ENCODE data around the gene PRR11.
A peak's percentile ranks its signal among the peaks of the same experiment; 100 is the strongest.
"Not testable (repeated sequence)": the region's sequence is repeated elsewhere in the genome, so short reads cannot be mapped to it uniquely, and the experiment has no call there.

The PRR11 gene

DNA sequence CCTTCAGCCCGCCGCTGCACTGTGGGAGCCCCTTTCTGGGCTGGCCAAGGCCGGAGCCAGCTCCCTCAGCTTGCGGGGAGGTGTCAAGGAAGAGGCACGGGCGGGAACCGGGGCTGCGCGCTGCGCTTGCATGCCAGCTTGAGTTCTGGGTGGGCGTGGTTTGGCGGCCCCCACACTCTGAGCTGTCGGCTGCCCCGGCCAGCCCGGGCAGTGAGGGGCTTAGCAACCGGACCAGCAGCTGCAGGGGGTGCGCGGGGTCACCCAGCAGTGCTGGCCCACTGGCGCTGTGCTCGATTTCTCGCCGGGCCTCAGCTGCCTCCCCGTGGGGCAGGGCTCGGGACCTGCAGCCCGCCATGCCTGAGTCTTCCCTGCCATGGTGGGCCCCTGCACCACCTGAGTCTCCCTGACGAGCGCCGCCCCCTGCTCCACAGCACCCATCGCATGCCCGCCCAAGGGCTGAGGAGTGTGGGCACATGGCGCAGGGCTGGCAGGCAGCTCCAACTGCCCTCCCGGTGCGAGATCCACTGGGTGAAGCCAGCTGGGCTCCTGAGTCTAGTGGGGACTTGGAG is 17.0 kb downstream of the PRR11 start:
- Histone ChIP-seq H4K20me1 (peaks cover 2% of the 10 kb centered on the region; the same call in 1 of the 2 replicates), H3K4me2 (no peak overlapping the region), H3K27me3 (no peaks in the 10 kb centered on the region), H3K36me3 (peaks cover 91% of the 10 kb centered on the region), H3K9me3 (peaks cover 13% of the 10 kb centered on the region), H3K9ac (no peak overlapping the region), H3K4me3 (no peak overlapping the region), H3K4me1 (peaks cover 7% of the 10 kb centered on the region), H3K27ac (no peak overlapping the region)
- TF ChIP-seq Cebpa-rat (IDR thresholded peaks at IDR 0.05), result no peak

DNA sequence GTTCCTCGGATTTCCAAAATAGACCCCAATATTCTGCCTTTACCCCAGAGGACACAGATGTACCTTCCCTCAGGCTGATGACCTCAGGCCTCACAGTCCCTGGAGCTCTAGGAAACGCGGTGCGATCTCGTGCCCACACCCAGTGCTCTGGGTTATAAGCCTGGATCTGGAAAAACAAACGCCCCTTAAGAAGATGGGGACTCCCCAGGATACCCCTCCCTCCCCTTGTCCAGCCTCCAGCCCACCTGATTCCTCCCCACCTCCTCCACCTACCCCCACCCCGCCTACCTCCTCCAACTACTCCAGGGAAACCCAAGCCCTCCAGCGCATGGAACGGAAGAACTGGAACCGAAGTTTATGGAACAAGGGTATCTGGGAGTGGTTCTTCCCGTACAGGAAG is 19.1 kb downstream of the PRR11 start:
- Histone ChIP-seq H3K27ac (no peak overlapping the region), H3K36me3 (peaks cover 81% of the 10 kb centered on the region), H3K4me3 (no peak overlapping the region), H3K9ac (no peak overlapping the region), H3K4me2 (no peak overlapping the region), H3K9me3 (peaks cover 13% of the 10 kb centered on the region), H3K27me3 (no peaks in the 10 kb centered on the region), H3K4me1 (peaks cover 23% of the 10 kb centered on the region), H4K20me1 (peaks cover 8% of the 10 kb centered on the region; the same call in 1 of the 2 replicates)
- no peak for TF ChIP-seq Cebpa-rat (IDR thresholded peaks at IDR 0.05)

- Histone ChIP-seq H3K4me3 (no peak overlapping the region), H3K27me3 (no peaks in the 10 kb centered on the region), H3K9me3 (peaks cover 13% of the 10 kb centered on the region), H4K20me1 (peaks cover 8% of the 10 kb centered on the region; the same call in 1 of the 2 replicates), H3K4me1 (peaks cover 23% of the 10 kb centered on the region), H3K4me2 (no peak overlapping the region), H3K36me3 (peaks cover 81% of the 10 kb centered on the region), H3K9ac (no peak overlapping the region), H3K27ac (no peak overlapping the region)
- no peak for TF ChIP-seq Cebpa-rat (IDR thresholded peaks at IDR 0.05)
Observed at GRCh38 chr17:59175076-59175475, 19.5 kb downstream of the PRR11 start.

DNA sequence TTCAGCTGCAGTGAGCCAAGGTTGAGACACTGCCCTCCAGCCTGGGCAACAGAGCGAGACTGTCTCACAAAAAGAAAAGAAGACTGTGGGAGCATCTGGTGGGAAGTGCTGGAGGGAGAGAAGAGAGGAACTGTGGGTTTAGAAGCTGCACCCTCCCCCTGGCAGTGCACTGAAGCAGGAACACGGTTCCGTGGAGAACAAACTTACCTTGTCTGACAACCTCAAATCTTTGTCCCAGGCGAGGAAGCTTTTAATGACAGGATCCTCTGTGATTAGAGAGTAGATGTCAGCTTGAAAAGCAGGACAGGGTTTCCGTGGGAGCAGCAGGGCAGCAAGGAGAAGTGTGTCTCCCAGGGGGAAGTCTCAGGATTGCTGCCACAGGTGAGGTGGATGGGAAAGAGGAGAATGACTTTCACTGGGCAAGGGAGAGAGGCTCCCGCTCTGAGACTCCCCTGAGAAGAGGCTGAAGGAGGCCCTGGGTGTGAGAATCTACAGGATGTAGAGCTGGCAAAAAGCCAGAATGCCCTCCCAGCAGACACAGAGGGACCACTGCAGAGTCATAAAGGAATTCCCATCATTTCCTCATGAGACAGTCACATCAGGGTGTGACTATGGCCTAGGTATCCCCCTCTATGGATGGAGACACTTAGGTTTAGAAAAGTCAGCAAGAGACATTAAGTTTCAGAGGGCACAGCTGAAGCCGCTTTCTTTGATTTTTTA is 22.9 kb downstream of the PRR11 start:
- Histone ChIP-seq H3K27me3 (no peaks in the 10 kb centered on the region), H3K36me3 (peaks cover 85% of the 10 kb centered on the region), H3K4me2 (peak overlapping the region; percentile 49), H3K9me3 (no peaks in the 10 kb centered on the region), H3K9ac (peak overlapping the region; percentile 13; the same call in 1 of the 2 replicates), H4K20me1 (peaks cover 8% of the 10 kb centered on the region; the same call in 1 of the 2 replicates), H3K4me3 (no peak overlapping the region), H3K27ac (0 out of 2 replicates have a peak overlapping the region, but pooled peaks have one; percentile 5), H3K4me1 (peaks cover 23% of the 10 kb centered on the region)
- TF ChIP-seq Cebpa-rat (IDR thresholded peaks at IDR 0.05), result no peak

DNA sequence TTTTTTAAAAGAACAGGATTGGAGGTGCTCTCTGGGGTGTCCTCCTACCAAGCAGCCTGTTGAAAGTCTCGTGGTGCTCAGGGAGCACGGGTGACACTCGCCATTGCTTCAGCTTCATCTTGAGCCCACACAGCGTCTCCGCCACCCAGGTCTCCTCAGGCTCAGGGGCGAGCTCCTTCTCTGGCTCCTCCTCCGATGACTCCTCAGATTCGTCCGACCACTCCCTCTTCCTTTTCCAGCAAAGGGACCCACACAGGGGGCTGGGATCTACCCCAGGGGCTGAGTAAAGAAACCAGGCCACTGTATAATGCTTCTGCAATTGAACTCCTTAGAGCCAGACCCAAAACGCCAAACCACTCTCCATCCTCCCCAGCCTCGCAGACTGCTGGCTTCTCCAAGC is 24.1 kb downstream of the PRR11 start:
- Histone ChIP-seq H3K36me3 (peaks cover 85% of the 10 kb centered on the region), H3K4me1 (peaks cover 23% of the 10 kb centered on the region)
- not testable (repeated sequence) for H3K27me3 ChIP-seq, H3K27ac ChIP-seq, H3K4me3 ChIP-seq, H4K20me1 ChIP-seq, H3K9me3 ChIP-seq, H3K4me2 ChIP-seq, H3K9ac ChIP-seq

DNA sequence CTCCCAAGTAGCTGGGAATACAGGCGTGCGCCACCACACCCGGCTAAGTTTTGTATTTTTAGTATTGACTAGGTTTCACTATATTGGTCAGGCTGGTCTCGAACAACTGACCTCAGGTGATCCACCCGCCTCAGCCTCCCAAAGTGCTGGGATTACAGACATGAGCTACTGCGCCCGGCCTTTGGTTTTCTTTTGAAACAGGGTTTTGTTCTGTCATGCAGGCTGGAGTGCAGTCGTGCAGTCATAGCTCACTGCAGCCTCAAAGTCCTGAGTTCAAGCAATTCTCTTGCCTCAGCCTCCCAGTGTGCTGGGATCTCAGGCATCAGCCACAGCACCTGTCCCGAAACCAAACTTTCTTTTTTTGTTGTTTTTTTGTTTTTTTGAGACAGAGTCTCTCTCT is 25.1 kb downstream of the PRR11 start:
- Histone ChIP-seq H3K9me3 (no peaks in the 10 kb centered on the region), H3K27me3 (no peaks in the 10 kb centered on the region), H3K27ac (no peak overlapping the region), H3K36me3 (peaks cover 85% of the 10 kb centered on the region), H4K20me1 (peaks cover 8% of the 10 kb centered on the region; the same call in 1 of the 2 replicates), H3K4me3 (no peak overlapping the region), H3K4me1 (peaks cover 23% of the 10 kb centered on the region), H3K4me2 (no peak overlapping the region), H3K9ac (no peak overlapping the region)
- no peak for TF ChIP-seq Cebpa-rat (IDR thresholded peaks at IDR 0.05)

DNA sequence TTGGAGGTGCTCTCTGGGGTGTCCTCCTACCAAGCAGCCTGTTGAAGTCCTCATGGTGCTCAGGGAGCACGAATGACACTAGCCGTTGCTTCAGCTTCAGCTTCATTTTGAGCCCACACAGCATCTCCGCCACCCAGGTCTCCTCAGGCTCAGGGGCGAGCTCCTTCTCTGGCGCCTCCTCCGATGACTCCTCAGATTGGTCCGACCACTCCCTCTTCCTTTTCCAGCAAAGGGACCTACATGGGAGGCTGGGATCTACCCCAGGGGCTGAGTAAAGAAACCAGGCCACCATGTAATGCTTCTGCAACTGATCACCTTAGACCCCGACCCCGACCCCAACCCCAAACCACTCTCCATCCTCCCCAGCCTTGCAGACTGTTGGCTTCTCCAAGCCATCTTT is 25.9 kb downstream of the PRR11 start:
- Histone ChIP-seq H3K4me1 (peaks cover 23% of the 10 kb centered on the region), H3K4me2 (no peak overlapping the region), H3K9me3 (no peaks in the 10 kb centered on the region), H3K9ac (no peak overlapping the region), H3K27me3 (no peaks in the 10 kb centered on the region), H3K4me3 (no peak overlapping the region), H3K27ac (no peak overlapping the region), H3K36me3 (peaks cover 85% of the 10 kb centered on the region), H4K20me1 (peaks cover 8% of the 10 kb centered on the region; the same call in 1 of the 2 replicates)
- TF ChIP-seq Cebpa-rat (IDR thresholded peaks at IDR 0.05), result no peak

DNA sequence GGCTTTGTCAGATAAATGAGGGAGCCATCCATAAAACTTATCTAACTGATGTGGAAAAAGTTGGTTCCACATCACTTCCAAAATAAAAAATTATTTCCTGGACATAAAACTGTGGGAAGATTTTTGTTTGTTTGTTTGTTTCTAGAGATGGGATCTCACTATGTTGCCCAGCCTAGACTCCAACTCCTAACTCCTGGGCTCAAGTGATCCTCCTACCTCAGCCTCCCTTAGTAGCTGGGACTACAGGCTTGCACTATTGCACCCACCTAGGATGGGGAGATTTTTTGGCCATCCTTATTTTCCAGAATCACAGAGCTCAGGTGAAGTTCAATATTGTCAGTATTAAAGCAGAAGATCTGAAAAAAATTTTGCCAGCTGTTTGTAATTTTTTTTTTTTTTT is 30.5 kb downstream of the PRR11 start:
- H3K36me3 ChIP-seq, result peaks cover 99% of the 10 kb centered on the region
- TF ChIP-seq Cebpa-rat (IDR thresholded peaks at IDR 0.05), result no peak
- no peak overlapping the region for H3K4me2 ChIP-seq

GRCh38 chr17:59186850-59187249 is 31.3 kb downstream of the PRR11 start:
- no peaks in the 10 kb centered on the region; the same call in 1 of the 2 replicates for H4K20me1 ChIP-seq
- peaks cover 99% of the 10 kb centered on the region for H3K36me3 ChIP-seq
- no peaks in the 10 kb centered on the region for H3K27me3 ChIP-seq
- no peak overlapping the region for H3K4me2 ChIP-seq
- no peak for TF ChIP-seq Cebpa-rat (IDR thresholded peaks at IDR 0.05)
- H3K4me3 ChIP-seq, result no peak overlapping the region
- no peaks in the 10 kb centered on the region for H3K4me1 ChIP-seq
- H3K9me3 ChIP-seq, result no peaks in the 10 kb centered on the region
- no peak overlapping the region for H3K27ac ChIP-seq
- H3K9ac ChIP-seq, result no peak overlapping the region

More for the DNA sequence above, 30.5 kb downstream of the PRR11 start:
- H3K27ac ChIP-seq, result no peak overlapping the region
- no peaks in the 10 kb centered on the region for H3K27me3 ChIP-seq
- no peaks in the 10 kb centered on the region; the same call in 1 of the 2 replicates for H4K20me1 ChIP-seq
- H3K9ac ChIP-seq, result no peak overlapping the region
- H3K4me3 ChIP-seq, result no peak overlapping the region
- H3K9me3 ChIP-seq, result no peaks in the 10 kb centered on the region
- H3K4me1 ChIP-seq, result no peaks in the 10 kb centered on the region

DNA sequence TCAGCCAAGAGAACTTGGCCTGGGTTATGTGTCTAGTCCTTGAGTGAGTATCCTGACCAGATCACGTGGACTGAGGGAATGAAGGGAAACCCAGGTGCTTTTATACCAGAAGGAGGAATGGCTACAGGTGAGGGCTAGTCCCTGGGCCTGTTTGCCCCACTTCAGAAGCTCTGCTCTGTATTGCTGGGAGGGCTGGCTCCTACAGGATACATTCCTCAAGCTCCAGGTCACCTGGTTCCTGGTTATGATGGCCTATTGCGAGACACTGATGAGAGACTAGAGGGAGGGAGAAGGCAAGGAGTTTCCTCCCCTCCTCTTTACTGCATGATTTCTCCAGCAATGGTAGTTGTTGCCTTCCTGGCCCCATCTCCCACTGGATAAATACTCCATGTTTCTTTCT is 35.3 kb downstream of the PRR11 start:
- peaks cover 99% of the 10 kb centered on the region for H3K36me3 ChIP-seq
- no peaks in the 10 kb centered on the region for H3K9me3 ChIP-seq
- H3K4me2 ChIP-seq, result no peak overlapping the region
- no peaks in the 10 kb centered on the region for H3K27me3 ChIP-seq
- no peak overlapping the region for H3K27ac ChIP-seq
- no peak overlapping the region for H3K9ac ChIP-seq
- H4K20me1 ChIP-seq, result no peaks in the 10 kb centered on the region
- no peak for TF ChIP-seq Cebpa-rat (IDR thresholded peaks at IDR 0.05)
- H3K4me3 ChIP-seq, result no peak overlapping the region
- H3K4me1 ChIP-seq, result no peaks in the 10 kb centered on the region

Data from BLaER1 (cell line).